Activated CD8-positive, alpha-beta T cell treated with anti-CD3 and anti-CD28 coated beads, Interleukin-2, amount 10 ng/mL, durations not matched to agents 7 days and 5 days (primary cell): Measurements from ENCODE around the gene TTLL13. TPM values are rescaled to one million over a fixed set of nuclear protein-coding genes. Genes with fewer than 3 reads are reported as not detected.

ENCODE experiments used
- ATAC-seq: fragments of 150-1000 bp; cut with Tn5 transposase; one replicate; pipeline ENCODE4 v1.10.0; 2021; ENCODE audit warnings: moderate library complexity
- CTCF ChIA-PET: fragments of 350-600 bp; sonication (Branson Sonifier 250); formaldehyde crosslinking; loops from one replicate; lab custom pipeline; 2021; ENCODE audit warnings: antibody characterized with exemption; lab: Charles Lee
- POLR2A ChIA-PET: fragments of 350-600 bp; sonication (Branson Sonifier 250); formaldehyde crosslinking; loops from one replicate; lab custom pipeline; 2021; ENCODE audit warnings: antibody characterized with exemption; lab: Charles Lee
- DNase-seq: peaks from one replicate; pipeline ENCODE4 v3.0.0-alpha.2; 2020
- H3K27ac Mint-ChIP-seq: one replicate; pipeline ENCODE4 v1.8.0; 2021; ENCODE audit warnings: mild to moderate bottlenecking, mixed read lengths
- H3K27me3 Mint-ChIP-seq: one replicate; pipeline ENCODE4 v1.8.0; 2021; ENCODE audit warnings: low read depth, mixed read lengths
- H3K36me3 Mint-ChIP-seq: one replicate; pipeline ENCODE4 v1.8.0; 2021; ENCODE audit warnings: low read depth, mixed read lengths
- H3K4me1 Mint-ChIP-seq: one replicate; pipeline ENCODE4 v1.8.0; 2021; ENCODE audit warnings: low read depth, mixed read lengths
- H3K4me3 Mint-ChIP-seq: one replicate; pipeline ENCODE4 v1.8.0; 2021; ENCODE audit warnings: mild to moderate bottlenecking, mixed read lengths
- H3K9me3 Mint-ChIP-seq: one replicate; pipeline ENCODE4 v1.8.0; 2022; ENCODE audit warnings: mixed read lengths; ENCODE audit not compliant: insufficient read depth
- total RNA-seq, 2 experiments: library from RNA; stranded (reverse); gene quantifications; one replicate each; pipeline ENCODE4 v1.2.3, GENCODE V29; 2021

Gene TTLL13
- total RNA-seq, 2 experiments from 2014 or later: 1.3 TPM; not detected in 1

GRCh38 chr15:90207252-90207651, 42.1 kb upstream of the TTLL13 start:
- no peak for DNase-seq
- Mint-ChIP-seq H3K4me3 (no peak overlapping the region), H3K27ac (no peak overlapping the region), H3K36me3 (peaks cover 2% of the 10 kb centered on the region), H3K27me3 (peaks cover 4% of the 10 kb centered on the region), H3K4me1 (peaks cover 19% of the 10 kb centered on the region), H3K9me3 (no peaks in the 10 kb centered on the region)
- POLR2A ChIA-PET: no interaction called here
- CTCF ChIA-PET: no interaction called here
- ATAC-seq: no peak

- Mint-ChIP-seq H3K27me3 (no peaks in the 10 kb centered on the region), H3K4me1 (peaks cover 14% of the 10 kb centered on the region), H3K27ac (no peak overlapping the region), H3K4me3 (no peak overlapping the region), H3K9me3 (no peaks in the 10 kb centered on the region), H3K36me3 (no peaks in the 10 kb centered on the region)
- CTCF ChIA-PET: interaction anchor here (1.1 kb wide), 1 partner anchor 9 kb away, joined by 3 read pairs; no protein-coding TSS in a partner anchor
- POLR2A ChIA-PET: no interaction called here
- DNase-seq (no peak), ATAC-seq (no peak)
These were observed 41.0 kb upstream of the TTLL13 start for GRCh38 chr15:90208356-90208755.

DNA sequence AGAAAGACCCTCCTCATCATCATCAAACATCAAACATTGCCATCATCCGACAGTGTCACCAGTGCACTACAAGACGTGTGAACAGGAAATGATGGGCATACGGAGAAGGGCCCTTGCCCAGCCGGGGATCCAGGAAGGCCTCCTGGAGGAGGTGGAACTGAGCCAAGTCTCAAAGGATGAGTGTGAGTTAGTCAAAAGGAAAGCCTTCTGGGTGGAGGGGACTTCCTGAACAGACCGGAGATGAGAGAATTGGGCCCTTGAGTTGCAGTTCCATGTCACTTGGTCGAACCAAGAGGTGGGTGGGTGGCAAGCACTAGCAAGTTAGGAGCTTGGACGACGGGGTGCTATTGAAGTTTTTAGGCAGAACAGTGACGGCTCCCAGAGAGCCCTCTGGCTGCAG, 39.8 kb upstream of the TTLL13 start:
- Mint-ChIP-seq H3K36me3 (no peaks in the 10 kb centered on the region), H3K4me3 (no peak overlapping the region), H3K9me3 (no peaks in the 10 kb centered on the region), H3K4me1 (peaks cover 14% of the 10 kb centered on the region), H3K27me3 (no peaks in the 10 kb centered on the region), H3K27ac (no peak overlapping the region)
- POLR2A ChIA-PET: no interaction called here
- ATAC-seq: no peak
- CTCF ChIA-PET: no interaction called here
- DNase-seq: no peak

DNA sequence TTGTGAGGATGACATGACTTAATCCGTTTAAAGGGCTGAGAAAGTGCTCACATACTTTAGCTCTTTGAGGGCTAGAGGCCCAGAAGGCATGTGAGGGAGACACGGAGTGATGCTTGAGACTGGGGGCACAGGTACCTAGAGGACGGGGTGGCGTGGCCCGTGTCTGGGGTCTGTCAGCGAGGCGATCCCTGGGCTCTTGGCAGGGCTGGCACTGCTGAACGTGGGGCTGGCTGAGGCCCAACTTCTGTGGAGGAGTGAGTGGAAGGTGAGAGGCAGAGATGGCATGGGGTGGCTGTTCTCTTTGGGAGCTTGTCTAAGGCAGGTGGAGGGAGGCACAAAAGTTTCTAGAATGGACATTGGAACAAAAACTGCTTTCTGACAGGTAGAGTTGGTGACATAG, 38.8 kb upstream of the TTLL13 start:
- DNase-seq: no peak
- Mint-ChIP-seq H3K27me3 (no peaks in the 10 kb centered on the region), H3K27ac (peak overlapping the region; percentile 74), H3K4me1 (peaks cover 14% of the 10 kb centered on the region), H3K9me3 (no peaks in the 10 kb centered on the region), H3K36me3 (no peaks in the 10 kb centered on the region), H3K4me3 (no peak overlapping the region)
- ChIA-PET CTCF (no interaction called here), POLR2A (no interaction called here)
- no peak for ATAC-seq

DNA sequence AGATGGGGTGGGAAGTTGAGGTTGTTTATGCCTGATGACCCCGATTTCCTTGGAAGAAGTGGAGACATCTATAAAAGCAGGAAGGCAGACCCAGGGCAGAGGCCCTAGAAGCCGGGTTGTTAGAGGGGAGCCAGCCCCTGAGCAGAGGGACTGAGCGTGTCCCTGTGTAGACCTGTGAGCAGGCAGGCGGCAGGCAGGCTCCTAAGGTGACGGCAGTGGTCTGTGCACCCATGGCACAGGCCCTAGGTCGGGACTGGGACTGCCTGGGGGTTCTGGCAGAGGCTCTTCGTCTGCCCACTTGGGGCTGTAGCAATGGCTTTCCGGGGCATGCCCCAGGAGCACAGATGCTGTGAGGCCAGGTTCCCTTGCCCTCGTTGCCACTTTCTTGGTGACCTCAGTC, 38.3 kb upstream of the TTLL13 start:
- no peak overlapping the region for H3K27ac Mint-ChIP-seq
- ChIA-PET CTCF (interaction anchor here (1.5 kb wide), 1 partner anchor 10 kb away, joined by 3 read pairs; no protein-coding TSS in a partner anchor), POLR2A (no interaction called here)
- H3K4me3 Mint-ChIP-seq: no peak overlapping the region
- no peaks in the 10 kb centered on the region for H3K9me3 Mint-ChIP-seq
- DNase-seq (no peak), ATAC-seq (no peak)
- H3K36me3 Mint-ChIP-seq: no peaks in the 10 kb centered on the region
- H3K4me1 Mint-ChIP-seq: peaks cover 14% of the 10 kb centered on the region
- no peaks in the 10 kb centered on the region for H3K27me3 Mint-ChIP-seq

DNA sequence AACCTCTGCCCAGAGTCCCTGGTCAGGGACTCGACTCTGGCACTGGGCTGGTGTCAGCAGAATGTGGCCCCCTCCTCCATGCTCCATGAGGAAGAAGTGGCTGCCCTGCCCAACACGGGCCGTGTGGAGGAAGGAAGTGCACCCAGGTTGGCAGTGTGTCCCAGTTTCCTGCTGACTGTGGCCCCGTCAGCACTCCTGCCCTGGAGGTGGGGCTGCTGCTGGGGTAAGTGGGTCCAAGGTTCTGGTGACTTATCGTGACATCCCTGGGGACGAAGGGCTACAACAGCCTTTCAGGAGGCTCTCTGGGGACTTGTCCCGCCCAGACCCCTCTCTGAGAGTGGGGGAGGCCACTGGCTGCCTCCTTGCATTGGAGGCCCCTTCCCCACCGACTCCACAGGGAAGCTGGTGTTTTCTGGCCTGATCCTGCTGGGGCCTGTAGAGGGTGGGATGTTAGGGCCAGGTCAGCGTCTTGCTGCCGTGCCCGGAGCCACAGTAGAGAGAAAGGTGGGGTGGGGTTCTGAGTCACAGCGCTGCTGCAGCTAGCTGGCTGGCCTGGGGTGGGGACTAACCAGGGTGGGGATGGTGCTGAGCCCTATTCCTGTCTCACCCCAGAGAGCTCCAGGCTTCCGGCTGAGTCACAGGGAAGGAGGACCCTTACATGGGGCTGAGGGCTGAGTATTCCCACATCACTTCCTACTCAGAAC, 37.8 kb upstream of the TTLL13 start:
- Mint-ChIP-seq H3K4me1 (peaks cover 16% of the 10 kb centered on the region), H3K9me3 (no peaks in the 10 kb centered on the region), H3K27ac (no peak overlapping the region), H3K4me3 (no peak overlapping the region), H3K36me3 (no peaks in the 10 kb centered on the region), H3K27me3 (no peaks in the 10 kb centered on the region)
- ChIA-PET CTCF (interaction anchor here (1.5 kb wide), 1 partner anchor 10 kb away, joined by 3 read pairs; no protein-coding TSS in a partner anchor), POLR2A (no interaction called here)
- ATAC-seq: no peak
- no peak for DNase-seq

- ATAC-seq (no peak), DNase-seq (no peak)
- Mint-ChIP-seq H3K4me3 (no peak overlapping the region), H3K27me3 (no peaks in the 10 kb centered on the region), H3K27ac (no peak overlapping the region), H3K36me3 (no peaks in the 10 kb centered on the region), H3K9me3 (no peaks in the 10 kb centered on the region), H3K4me1 (peaks cover 22% of the 10 kb centered on the region)
- ChIA-PET CTCF (interaction anchor here (1.5 to 2.8 kb wide), 2 partner anchors 9 to 11 kb away, joined by 3 to 8 read pairs; partner anchors contain the start of gene SEMA4B), POLR2A (no interaction called here)
These were observed 36.9 kb upstream of the TTLL13 start for GRCh38 chr15:90212221-90213098.

GRCh38 chr15:90213122-90213817, 36.1 kb upstream of the TTLL13 start:
- Mint-ChIP-seq H3K4me3 (no peak overlapping the region), H3K27ac (no peak overlapping the region), H3K36me3 (no peaks in the 10 kb centered on the region), H3K27me3 (no peaks in the 10 kb centered on the region), H3K4me1 (peaks cover 25% of the 10 kb centered on the region), H3K9me3 (no peaks in the 10 kb centered on the region)
- ChIA-PET POLR2A (no interaction called here), CTCF (interaction anchor here (0.9 to 2.8 kb wide), 2 partner anchors 8 to 12 kb away, joined by 3 to 8 read pairs; partner anchors contain the start of gene SEMA4B)
- no peak for DNase-seq
- no peak for ATAC-seq

DNA sequence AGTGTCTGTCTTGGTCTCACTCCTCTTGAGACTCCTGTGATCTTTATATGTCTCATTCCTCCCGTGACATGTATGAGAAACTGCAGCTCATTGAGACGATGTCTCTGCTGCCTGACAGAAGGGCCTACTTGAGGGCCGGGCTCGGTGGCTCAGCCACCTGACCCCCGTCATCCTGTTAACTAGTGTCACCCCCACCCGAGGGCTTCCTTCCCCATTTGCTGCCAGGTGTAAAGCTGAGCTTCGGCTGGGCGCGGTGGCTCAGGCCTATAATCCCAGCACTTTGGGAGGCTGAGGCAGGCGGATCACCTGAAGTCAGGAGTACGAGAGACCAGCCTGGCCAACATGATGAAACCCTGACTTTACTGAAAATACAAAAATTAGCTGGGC, 35.5 kb upstream of the TTLL13 start:
- POLR2A ChIA-PET: no interaction called here
- Mint-ChIP-seq H3K4me3 (no peak overlapping the region), H3K27ac (no peak overlapping the region), H3K27me3 (no peaks in the 10 kb centered on the region), H3K9me3 (no peaks in the 10 kb centered on the region), H3K36me3 (no peaks in the 10 kb centered on the region), H3K4me1 (peaks cover 27% of the 10 kb centered on the region)
- CTCF ChIA-PET: interaction anchor here (0.9 to 2.8 kb wide), 6 partner anchors 9 to 70 kb away, joined by 3 to 8 read pairs (median 4); partner anchors contain the start of genes CIB1, GDPGP1 and SEMA4B
- ATAC-seq: no peak
- DNase-seq: no peak

- H3K36me3 Mint-ChIP-seq: no peaks in the 10 kb centered on the region
- POLR2A ChIA-PET: no interaction called here
- H3K9me3 Mint-ChIP-seq: no peaks in the 10 kb centered on the region
- ATAC-seq (no peak), DNase-seq (no peak)
- no peak overlapping the region for H3K4me3 Mint-ChIP-seq
- H3K27ac Mint-ChIP-seq: no peak overlapping the region
- H3K4me1 Mint-ChIP-seq: peaks cover 33% of the 10 kb centered on the region
- CTCF ChIA-PET: interaction anchor here (1.1 to 2.8 kb wide), 6 partner anchors 12 to 268 kb away, joined by 3 to 8 read pairs (median 4); partner anchors contain the start of genes CIB1, GDPGP1 and SEMA4B
- H3K27me3 Mint-ChIP-seq: no peaks in the 10 kb centered on the region
These were observed 34.7 kb upstream of the TTLL13 start for GRCh38 chr15:90214553-90215196.
